ENCODE results near the gene ACCSL. TPM values are rescaled to one million over a fixed set of nuclear protein-coding genes. Genes with fewer than 3 reads are reported as not detected.

ACCSL gene
- total and polyA plus RNA-seq, 4 donors: not detected

- Histone ChIP-seq H3K9me3 (ENCODE audit: control insufficient read depth, insufficient read depth, low read length) (no peaks in the 10 kb centered on the region), H3K4me3 (ENCODE audit: low read depth, low read length) (no peak overlapping the region), H3K36me3 (ENCODE audit: control insufficient read depth, insufficient read depth, low read length) (no peaks in the 10 kb centered on the region), H3K27me3 (ENCODE audit: control insufficient read depth, insufficient read depth, low read length) (no peaks in the 10 kb centered on the region), H3K27ac (ENCODE audit: low read depth, low read length) (no peak overlapping the region), H3K4me1 (ENCODE audit: control insufficient read depth, insufficient read depth, low read length) (peaks cover 33% of the 10 kb centered on the region)
- no peak for DNase-seq (ENCODE audit: low read depth in 4 of 6, low spot score in 6 of 6)
- WGBS (ENCODE audit: insufficient coverage): 96% methylated on average over 5 of the region's 5 CpGs
Measured at GRCh38 chr11:44007481-44008087, 40.2 kb upstream of the ACCSL start.

- H3K27ac ChIP-seq (ENCODE audit: low read depth, low read length): no peak overlapping the region
- H3K4me3 ChIP-seq (ENCODE audit: low read depth, low read length): no peak overlapping the region
- no peaks in the 10 kb centered on the region for H3K27me3 ChIP-seq (ENCODE audit: control insufficient read depth, insufficient read depth, low read length)
- H3K4me1 ChIP-seq (ENCODE audit: control insufficient read depth, insufficient read depth, low read length): peaks cover 33% of the 10 kb centered on the region
- WGBS (ENCODE audit: insufficient coverage): 85% methylated on average over 4 of the region's 5 CpGs
- no peak for DNase-seq (ENCODE audit: low read depth in 4 of 6, low spot score in 6 of 6)
- H3K36me3 ChIP-seq (ENCODE audit: control insufficient read depth, insufficient read depth, low read length): no peaks in the 10 kb centered on the region
- no peaks in the 10 kb centered on the region for H3K9me3 ChIP-seq (ENCODE audit: control insufficient read depth, insufficient read depth, low read length)
Measured at GRCh38 chr11:44008088-44008501, 39.7 kb upstream of the ACCSL start.

- H3K27ac ChIP-seq (ENCODE audit: low read depth, low read length): no peak overlapping the region
- 85% methylated on average over 3 of the region's 3 CpGs for WGBS (ENCODE audit: insufficient coverage)
- no peak for DNase-seq (ENCODE audit: low read depth in 4 of 6, low spot score in 6 of 6)
Measured at GRCh38 chr11:44008698-44009097, 39.1 kb upstream of the ACCSL start.

GRCh38 chr11:44010789-44011251, 37.0 kb upstream of the ACCSL start:
- 100% methylated on average over 1 of the region's 4 CpGs for WGBS (ENCODE audit: insufficient coverage)
- Histone ChIP-seq H3K9me3 (ENCODE audit: control insufficient read depth, insufficient read depth, low read length) (no peaks in the 10 kb centered on the region), H3K4me1 (ENCODE audit: control insufficient read depth, insufficient read depth, low read length) (peaks cover 9% of the 10 kb centered on the region), H3K36me3 (ENCODE audit: control insufficient read depth, insufficient read depth, low read length) (no peaks in the 10 kb centered on the region), H3K27me3 (ENCODE audit: control insufficient read depth, insufficient read depth, low read length) (no peaks in the 10 kb centered on the region), H3K27ac (ENCODE audit: low read depth, low read length) (no peak overlapping the region), H3K4me3 (ENCODE audit: low read depth, low read length) (no peak overlapping the region)
- no peak for DNase-seq (ENCODE audit: low read depth in 4 of 6, low spot score in 6 of 6)

More at GRCh38 chr11:44008698-44009097, 39.1 kb upstream of the ACCSL start:
- no peaks in the 10 kb centered on the region for H3K36me3 ChIP-seq (ENCODE audit: control insufficient read depth, insufficient read depth, low read length)
- H3K4me1 ChIP-seq (ENCODE audit: control insufficient read depth, insufficient read depth, low read length): peaks cover 31% of the 10 kb centered on the region
- no peaks in the 10 kb centered on the region for H3K9me3 ChIP-seq (ENCODE audit: control insufficient read depth, insufficient read depth, low read length)
- no peak overlapping the region for H3K4me3 ChIP-seq (ENCODE audit: low read depth, low read length)
- no peaks in the 10 kb centered on the region for H3K27me3 ChIP-seq (ENCODE audit: control insufficient read depth, insufficient read depth, low read length)

GRCh38 chr11:44011797-44012196, 36.0 kb upstream of the ACCSL start:
- DNase-seq (ENCODE audit: low read depth in 4 of 6, low spot score in 6 of 6): no peak
- H3K4me3 ChIP-seq (ENCODE audit: low read depth, low read length): no peak overlapping the region
- no peaks in the 10 kb centered on the region for H3K27me3 ChIP-seq (ENCODE audit: control insufficient read depth, insufficient read depth, low read length)
- peaks cover 4% of the 10 kb centered on the region for H3K4me1 ChIP-seq (ENCODE audit: control insufficient read depth, insufficient read depth, low read length)
- no peak overlapping the region for H3K27ac ChIP-seq (ENCODE audit: low read depth, low read length)
- no peaks in the 10 kb centered on the region for H3K36me3 ChIP-seq (ENCODE audit: control insufficient read depth, insufficient read depth, low read length)
- no peaks in the 10 kb centered on the region for H3K9me3 ChIP-seq (ENCODE audit: control insufficient read depth, insufficient read depth, low read length)
- no CpG with 5 or more reads among the region's 1 CpG for WGBS (ENCODE audit: insufficient coverage)

GRCh38 chr11:44014968-44015623, 32.7 kb upstream of the ACCSL start:
- Histone ChIP-seq H3K4me1 (ENCODE audit: control insufficient read depth, insufficient read depth, low read length) (no peaks in the 10 kb centered on the region), H3K9me3 (ENCODE audit: control insufficient read depth, insufficient read depth, low read length) (no peaks in the 10 kb centered on the region), H3K27ac (ENCODE audit: low read depth, low read length) (no peak overlapping the region), H3K27me3 (ENCODE audit: control insufficient read depth, insufficient read depth, low read length) (no peaks in the 10 kb centered on the region), H3K36me3 (ENCODE audit: control insufficient read depth, insufficient read depth, low read length) (no peaks in the 10 kb centered on the region), H3K4me3 (ENCODE audit: low read depth, low read length) (no peak overlapping the region)
- DNase-seq (ENCODE audit: low read depth in 4 of 6, low spot score in 6 of 6): no peak
- WGBS (ENCODE audit: insufficient coverage): 80% methylated on average over 5 of the region's 8 CpGs

- H3K27ac ChIP-seq (ENCODE audit: low read depth, low read length): no peak overlapping the region
- 87% methylated on average over 2 of the region's 3 CpGs for WGBS (ENCODE audit: insufficient coverage)
Measured at GRCh38 chr11:44015624-44016007, 32.2 kb upstream of the ACCSL start.

GRCh38 chr11:44016131-44016530, 31.6 kb upstream of the ACCSL start:
- H3K36me3 ChIP-seq (ENCODE audit: control insufficient read depth, insufficient read depth, low read length): no peaks in the 10 kb centered on the region
- 53% methylated on average over 5 of the region's 5 CpGs for WGBS (ENCODE audit: insufficient coverage)
- no peak overlapping the region for H3K27ac ChIP-seq (ENCODE audit: low read depth, low read length)
- H3K4me1 ChIP-seq (ENCODE audit: control insufficient read depth, insufficient read depth, low read length): no peaks in the 10 kb centered on the region
- H3K9me3 ChIP-seq (ENCODE audit: control insufficient read depth, insufficient read depth, low read length): no peaks in the 10 kb centered on the region
- H3K27me3 ChIP-seq (ENCODE audit: control insufficient read depth, insufficient read depth, low read length): no peaks in the 10 kb centered on the region
- DNase-seq (ENCODE audit: low read depth in 4 of 6, low spot score in 6 of 6): no peak
- no peak overlapping the region for H3K4me3 ChIP-seq (ENCODE audit: low read depth, low read length)

More at GRCh38 chr11:44015624-44016007, 32.2 kb upstream of the ACCSL start:
- Histone ChIP-seq H3K4me3 (ENCODE audit: low read depth, low read length) (no peak overlapping the region), H3K36me3 (ENCODE audit: control insufficient read depth, insufficient read depth, low read length) (no peaks in the 10 kb centered on the region), H3K9me3 (ENCODE audit: control insufficient read depth, insufficient read depth, low read length) (no peaks in the 10 kb centered on the region), H3K27me3 (ENCODE audit: control insufficient read depth, insufficient read depth, low read length) (no peaks in the 10 kb centered on the region), H3K4me1 (ENCODE audit: control insufficient read depth, insufficient read depth, low read length) (no peaks in the 10 kb centered on the region)
- no peak for DNase-seq (ENCODE audit: low read depth in 4 of 6, low spot score in 6 of 6)

GRCh38 chr11:44016546-44017442, 31.0 kb upstream of the ACCSL start:
- no peaks in the 10 kb centered on the region for H3K4me1 ChIP-seq (ENCODE audit: control insufficient read depth, insufficient read depth, low read length)
- no peak for DNase-seq (ENCODE audit: low read depth in 4 of 6, low spot score in 6 of 6)
- no peaks in the 10 kb centered on the region for H3K36me3 ChIP-seq (ENCODE audit: control insufficient read depth, insufficient read depth, low read length)
- 92% methylated on average over 2 of the region's 2 CpGs for WGBS (ENCODE audit: insufficient coverage)
- no peaks in the 10 kb centered on the region for H3K27me3 ChIP-seq (ENCODE audit: control insufficient read depth, insufficient read depth, low read length)
- H3K27ac ChIP-seq (ENCODE audit: low read depth, low read length): no peak overlapping the region
- no peak overlapping the region for H3K4me3 ChIP-seq (ENCODE audit: low read depth, low read length)
- H3K9me3 ChIP-seq (ENCODE audit: control insufficient read depth, insufficient read depth, low read length): no peaks in the 10 kb centered on the region

Measured in spinal cord (tissue), 10 donors.